Heart right ventricle (tissue), 16 donors: ENCODE results near the gene TRIM28. TPM values are rescaled to one million over a fixed set of nuclear protein-coding genes. Genes with fewer than 3 reads are reported as not detected.

Experiments used
- ATAC-seq, 8 donors: fragments of 200-7000 bp; cut with Tn5 transposase; one replicate each; pipeline ENCODE4 v1.9.1; 2020; ENCODE audit warnings: mild to moderate bottlenecking in 8 of 8, moderate library complexity in 8 of 8, moderate number of reproducible peaks in 1 of 8
- DNase-seq, 2 donors: peaks; one replicate each; pipeline ENCODE4 v3.0.0-alpha.2; 2020
- H3K27ac ChIP-seq, 10 donors: fragments of 200-600 bp; sonication (generic) in 2 of 10; one replicate each; pipeline versions ENCODE4 v1.5.0 to v1.8.0; 2020 to 2022; ENCODE audit warnings: mild to moderate bottlenecking in 3 of 10
- H3K27me3 ChIP-seq, 7 donors: fragments of 200-600 bp; one replicate each; pipeline ENCODE4 v1.8.0; 2021 to 2022; ENCODE audit warnings: mild to moderate bottlenecking in 2 of 7
- H3K36me3 ChIP-seq, 9 donors: fragments of 200-600 bp; sonication (generic) in 1 of 9; one replicate each; pipeline versions ENCODE4 v1.5.0 to v1.8.0; 2020 to 2022; ENCODE audit warnings: mild to moderate bottlenecking in 2 of 9
- H3K4me1 ChIP-seq, 9 donors: fragments of 200-600 bp; sonication (generic) in 1 of 9; one replicate each; pipeline versions ENCODE4 v1.5.0 to v1.8.0; 2020 to 2022; ENCODE audit warnings: mild to moderate bottlenecking in 4 of 9
- H3K4me3 ChIP-seq, 10 donors: fragments of 200-600 bp; sonication (generic) in 2 of 10; one replicate each; pipeline versions ENCODE4 v1.5.0 to v1.8.0; 2020 to 2022; ENCODE audit warnings: mild to moderate bottlenecking in 7 of 10, moderate library complexity in 2 of 10
- H3K9me3 ChIP-seq, 11 donors: fragments of 200-600 bp in 10 of 11; sonication (generic) in 2 of 11; one replicate each; pipeline versions ENCODE4 v1.5.0 to v1.8.0; 2013 to 2022; ENCODE audit warnings: mild to moderate bottlenecking in 2 of 11, control low read depth in 1 of 11, moderate library complexity in 1 of 11
- WGBS, 2 donors: extraction: QIAGEN DNeasy Blood & Tissue Kit; methylation state at CpG; one replicate each; pipeline ENCODE4 v1.1.7; 2013; ENCODE audit warnings: inconsistent platforms in 1 of 2; 5-methylcytosine and 5-hydroxymethylcytosine counted together
- intact Hi-C, 10 donors: fragments of 100-400 bp; cut with DNase I; formaldehyde crosslinking; loops; one replicate each; pipeline versions ENCODE4 v1.11.1 to v1.14.2; 2022
- polyA plus RNA-seq, 2 donors: library from polyadenylated mRNA; stranded (reverse); fragments of 200-250 nt; gene quantifications; one replicate each; pipeline ENCODE4 v1.2.3, GENCODE V29; 2013
- total RNA-seq, 10 donors: library from RNA; stranded (reverse); fragmentation: NEBNext Ultra II Directional in 3 of 10; extraction: Animal tissue kit (Norgen Biotek cat#: 25700) in 3 of 10; gene quantifications; one replicate each; pipeline versions ENCODE4 v1.2.1 to v1.2.4, GENCODE V29; 2021 to 2023
- TF ChIP-seq, protein P1 (sequence below), 9 donors: fragments of 200-600 bp; sonication (generic) in 2 of 9; IDR thresholded peaks; one replicate each; pipeline versions ENCODE4 v1.5.0 to v1.8.0; 2021 to 2022; ENCODE audit warnings: antibody characterized with exemption in 9 of 9, mild to moderate bottlenecking in 5 of 9, moderate library complexity in 1 of 9
- donor health status: Arrhythmogenic right ventricular cardiomyopathy.
- donor health status: ischemic (EF 13 %, LVEDD 7.1; RV severe dilation, severe dysfunction).
- donor health status: healthy with polysubstance abuse.
- donor health status: DM: no; HTN: yes; CAD: no.
- donor health status: DM: no; HTN: no; CAD: no.
- donor health status: ischemic (EF 25% LVEDD 6.9; RV normal size, moderate dysfunction).
- donor health status: ischemic (EF 25% LVEDD 5.7; RV mildly dilated, moderate dysfunction).
- donor health status: healthy.
- donor health status: DM: yes; HTN: yes; CAD: no.
- donor health status: Ischemic cardiomyopathy.
- donor health status: ischemic (EF 35%, LVEDD 5.7; RV mildly dilated, moderate dysfunction).
- donor health status: nonischemic (EF 11% LVEDD 7.7; RV severe dilation, severe dysfunction).
- donor health status: DM: yes; HTN: yes; CAD: no.
- donor health status: PGD.
- donor health status: ischemic (EF 29% LVEDD 5.4; RV normal size, mild dysfunction).
- donor health status: nonischemic (EF 23%, LVEDD 6.1; RV moderate dilation, normal function).

TRIM28 gene
- total and polyA plus RNA-seq, 12 donors: 105 to 163 (median 142) TPM

DNA sequence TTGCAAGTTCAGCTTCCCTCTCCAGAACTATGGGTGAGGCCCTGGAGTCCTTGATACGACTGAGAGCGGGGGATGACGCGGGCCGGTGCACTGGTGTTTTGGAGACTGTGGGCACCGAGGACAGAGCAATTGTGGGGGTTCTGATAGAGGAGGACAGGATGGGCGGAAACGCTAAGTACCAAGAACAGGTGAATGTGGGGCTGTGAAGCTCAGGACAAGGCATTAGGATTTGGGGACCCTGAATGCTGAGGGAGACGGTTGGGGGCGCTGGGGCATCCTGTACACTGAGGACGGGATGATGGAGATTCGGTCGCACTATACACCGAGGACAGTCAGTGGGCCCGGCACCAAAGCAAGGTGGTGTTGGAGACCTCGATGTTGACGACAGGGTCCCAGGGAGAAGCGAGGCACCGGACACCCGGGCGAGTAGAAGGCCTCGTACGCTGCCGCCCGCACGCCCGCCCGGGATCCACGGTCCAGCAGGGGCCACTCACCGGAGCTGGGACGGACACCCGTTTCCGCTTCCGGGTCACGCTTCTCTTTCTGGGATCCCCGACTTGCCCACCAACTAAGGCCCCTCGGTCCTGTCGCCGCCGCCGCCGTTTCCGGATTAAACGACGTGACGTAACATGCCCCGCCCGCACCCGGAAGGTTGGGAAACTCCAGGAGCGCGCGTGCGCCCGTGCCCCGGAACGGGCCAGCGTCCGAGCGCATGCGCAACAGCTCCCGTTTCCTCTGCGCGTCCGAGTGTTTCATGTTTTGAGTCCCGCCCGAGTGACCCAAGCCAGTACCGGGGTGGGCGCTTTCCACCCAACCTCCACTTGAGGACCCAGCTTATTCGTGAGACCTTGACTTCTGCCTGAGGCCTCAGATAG, 10.9 kb downstream of the TRIM28 start, which contains the start of gene CHMP2A:
CHMP2A (minus strand) TSS at position 612 of the 875 bp plus-strand sequence. CDS start 893 bp downstream, outside the sequence.
- intact Hi-C loops: loop anchor here in 1 of 10 donors (1.0 kb wide), 1 partner anchor 10 kb away; the partner anchor contains the start of gene TRIM28
- Histone ChIP-seq H3K36me3 (peaks cover 4 to 58% (median 40%) of the 10 kb centered on the region in 9 donors), H3K4me1 (peaks cover 22 to 49% (median 39%) of the 10 kb centered on the region in 9 donors), H3K27ac (peak within 1 kb of the TSS; percentile 76 to 100 (median 94)), H3K9me3 (no peaks in the 10 kb centered on the region), H3K4me3 (peak within 1 kb of the TSS; percentile 60 to 84 (median 76)), H3K27me3 (no peaks in the 10 kb centered on the region)
- 1% methylated on average over 69 of the region's 69 CpGs for WGBS, 2 donors
- ATAC-seq (peak; percentile 50 to 78 (median 68)), DNase-seq (peak; percentile 99)
- TF ChIP-seq, protein P1, sequence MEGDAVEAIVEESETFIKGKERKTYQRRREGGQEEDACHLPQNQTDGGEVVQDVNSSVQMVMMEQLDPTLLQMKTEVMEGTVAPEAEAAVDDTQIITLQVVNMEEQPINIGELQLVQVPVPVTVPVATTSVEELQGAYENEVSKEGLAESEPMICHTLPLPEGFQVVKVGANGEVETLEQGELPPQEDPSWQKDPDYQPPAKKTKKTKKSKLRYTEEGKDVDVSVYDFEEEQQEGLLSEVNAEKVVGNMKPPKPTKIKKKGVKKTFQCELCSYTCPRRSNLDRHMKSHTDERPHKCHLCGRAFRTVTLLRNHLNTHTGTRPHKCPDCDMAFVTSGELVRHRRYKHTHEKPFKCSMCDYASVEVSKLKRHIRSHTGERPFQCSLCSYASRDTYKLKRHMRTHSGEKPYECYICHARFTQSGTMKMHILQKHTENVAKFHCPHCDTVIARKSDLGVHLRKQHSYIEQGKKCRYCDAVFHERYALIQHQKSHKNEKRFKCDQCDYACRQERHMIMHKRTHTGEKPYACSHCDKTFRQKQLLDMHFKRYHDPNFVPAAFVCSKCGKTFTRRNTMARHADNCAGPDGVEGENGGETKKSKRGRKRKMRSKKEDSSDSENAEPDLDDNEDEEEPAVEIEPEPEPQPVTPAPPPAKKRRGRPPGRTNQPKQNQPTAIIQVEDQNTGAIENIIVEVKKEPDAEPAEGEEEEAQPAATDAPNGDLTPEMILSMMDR (IDR thresholded peaks at IDR 0.05): no peak

DNA sequence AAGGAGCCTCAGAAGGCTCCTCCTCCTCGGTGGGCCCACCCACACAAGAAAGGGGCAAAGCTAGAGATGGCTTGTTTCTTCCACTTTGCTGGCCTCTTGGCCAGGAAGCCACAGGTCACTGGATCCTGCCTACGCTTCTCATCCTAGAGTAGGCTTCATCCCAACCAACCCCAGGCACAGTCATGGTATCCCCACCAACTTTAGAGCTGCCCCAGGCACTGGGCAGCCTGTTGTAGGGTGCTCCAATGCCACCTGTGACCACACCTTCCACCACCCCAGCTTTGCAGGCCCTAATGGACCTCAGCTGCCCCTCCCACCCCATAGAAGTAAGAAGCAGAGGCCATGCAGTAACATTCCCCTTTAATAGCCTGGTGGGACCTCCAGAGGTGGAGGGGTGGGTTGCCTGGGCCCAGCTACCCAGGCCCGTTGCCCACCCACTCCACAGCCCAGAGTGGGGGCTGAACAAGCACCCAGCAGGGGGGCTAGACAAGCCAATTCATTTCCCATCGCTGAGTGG, 11.6 kb downstream of the TRIM28 start:
- Histone ChIP-seq H3K4me3 (peak overlapping the region; percentile 60 to 84 (median 76)), H3K9me3 (no peaks in the 10 kb centered on the region), H3K4me1 (peaks cover 22 to 55% (median 46%) of the 10 kb centered on the region in 9 donors), H3K27ac (peak overlapping the region; percentile 76 to 100 (median 94)), H3K27me3 (no peaks in the 10 kb centered on the region), H3K36me3 (peaks cover under 1 to 51% (median 33%) of the 10 kb centered on the region in 9 donors)
- no peak for ATAC-seq
- TF ChIP-seq, protein P1 (IDR thresholded peaks at IDR 0.05): no peak
- WGBS, 2 donors: 37 to 53% methylated on average over 4 of the region's 4 CpGs
- intact Hi-C loops: loop anchor here in 1 of 10 donors (1.0 kb wide), 1 partner anchor 11 kb away; the partner anchor contains the start of gene TRIM28
- DNase-seq: no peak

DNA sequence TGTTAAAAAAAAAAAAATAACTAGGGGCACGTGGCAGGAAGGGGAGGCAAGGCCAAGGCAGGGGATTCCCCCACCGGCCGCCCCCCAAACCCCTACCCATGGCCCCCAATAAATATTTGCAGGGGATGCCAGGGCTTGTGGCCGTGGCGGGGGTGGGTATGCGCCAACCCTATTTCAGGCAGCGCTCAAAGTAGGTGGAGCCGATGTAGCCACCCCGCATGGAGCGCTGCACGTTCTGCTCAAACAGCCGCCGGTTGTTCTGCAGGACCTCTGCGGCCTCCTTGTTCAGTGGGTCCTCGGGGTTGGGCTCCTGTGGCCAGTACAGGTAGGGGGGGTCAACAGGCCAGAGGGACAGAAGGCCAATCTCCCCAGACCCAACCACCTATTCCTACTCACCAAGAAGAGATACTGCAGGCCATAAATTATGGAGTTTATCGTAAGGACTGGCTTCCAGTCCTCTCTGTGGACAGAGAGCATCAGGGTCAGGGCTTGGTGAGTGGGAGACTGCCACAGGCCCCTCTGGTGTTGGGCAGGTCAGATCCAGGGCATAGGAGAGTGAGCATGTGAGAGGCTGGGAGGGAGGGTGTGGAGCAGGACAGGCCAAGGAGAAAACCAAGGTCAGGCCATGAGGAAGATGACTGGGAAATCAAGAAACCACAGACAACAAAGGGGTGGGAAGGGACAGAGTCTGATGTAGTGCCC, 12.2 kb downstream of the TRIM28 start:
- H3K9me3 ChIP-seq: no peaks in the 10 kb centered on the region
- no peak for DNase-seq
- peak overlapping the region in 8 of 10 donors; percentile 81 to 100 (median 99) for H3K27ac ChIP-seq
- peaks cover 0 to under 1% (median 0%) of the 10 kb centered on the region in 7 donors for H3K27me3 ChIP-seq
- H3K4me3 ChIP-seq: peak overlapping the region in 3 of 10 donors; percentile 70 to 84 (median 71)
- 87% methylated on average over 16 of the region's 16 CpGs for WGBS, 2 donors
- ATAC-seq: no peak
- peaks cover 0 to 44% (median 29%) of the 10 kb centered on the region in 9 donors for H3K36me3 ChIP-seq
- TF ChIP-seq, protein P1 (IDR thresholded peaks at IDR 0.05): no peak
- H3K4me1 ChIP-seq: peaks cover 22 to 59% (median 48%) of the 10 kb centered on the region in 9 donors
- intact Hi-C loops: loop anchor here in 1 of 10 donors (1.0 kb wide), 1 partner anchor 12 kb away; the partner anchor contains the start of gene TRIM28
